Astrocyte (in vitro differentiated cells and primary cell): ENCODE measurements around the gene KRT12. TPM values are rescaled to one million over a fixed set of nuclear protein-coding genes. Genes with fewer than 3 reads are reported as not detected.

Experiments used
- DNase-seq: peaks from one replicate; pipeline ENCODE4 v3.0.0-alpha.2; 2010; ENCODE audit warnings: low read depth
- FAIRE-seq: peaks from 2 replicates; lab custom pipeline; 2011; peaks lifted over from hg19 to GRCh38; lab: Jason Lieb, UNC
- H2AFZ ChIP-seq: 2 replicates; pipeline ENCODE4 v1.6.0; 2012; ENCODE audit warnings: low read depth, low read length, inconsistent platforms
- H3K27ac ChIP-seq: 2 replicates; pipeline ENCODE4 v1.5.1; 2011; ENCODE audit warnings: low read depth, low read length, inconsistent platforms
- H3K27me3 ChIP-seq: 2 replicates; pipeline ENCODE4 v1.6.0; 2011; ENCODE audit warnings: low read length, inconsistent platforms; ENCODE audit not compliant: insufficient read depth
- H3K36me3 ChIP-seq: 2 replicates; pipeline ENCODE4 v1.5.1; 2011; ENCODE audit warnings: low read length, inconsistent platforms; ENCODE audit not compliant: insufficient read depth
- H3K4me1 ChIP-seq: 2 replicates; pipeline ENCODE4 v1.5.1; 2011; ENCODE audit warnings: low read length, inconsistent platforms; ENCODE audit not compliant: insufficient read depth
- H3K4me2 ChIP-seq: 2 replicates; pipeline ENCODE4 v1.6.0; 2012; ENCODE audit warnings: low read length, inconsistent platforms
- H3K4me3 ChIP-seq: 2 replicates; pipeline ENCODE4 v1.5.1; 2011; ENCODE audit warnings: low read depth, mild to moderate bottlenecking, low read length, inconsistent platforms; ENCODE audit not compliant: insufficient read depth
- H3K79me2 ChIP-seq: 2 replicates; pipeline ENCODE4 v1.6.0; 2012; ENCODE audit warnings: mild to moderate bottlenecking, low read length, inconsistent platforms; ENCODE audit not compliant: insufficient read depth
- H3K9ac ChIP-seq: 2 replicates; pipeline ENCODE4 v1.6.0; 2012; ENCODE audit warnings: mild to moderate bottlenecking, low read length, inconsistent platforms
- H3K9me3 ChIP-seq: 2 replicates; pipeline ENCODE4 v1.5.1; 2012; ENCODE audit warnings: low read depth, mild to moderate bottlenecking, low read length, inconsistent platforms; ENCODE audit not compliant: insufficient read depth
- H4K20me1 ChIP-seq: 2 replicates; pipeline ENCODE4 v1.6.0; 2012; ENCODE audit warnings: low read length, inconsistent platforms; ENCODE audit not compliant: insufficient read depth
- H3K27ac Mint-ChIP-seq: one replicate; pipeline ENCODE4 v1.8.0; 2021; ENCODE audit warnings: mild to moderate bottlenecking, mixed read lengths; ENCODE audit not compliant: unreplicated experiment
- H3K27me3 Mint-ChIP-seq: one replicate; pipeline ENCODE4 v1.8.0; 2021; ENCODE audit warnings: low read depth, mixed read lengths; ENCODE audit not compliant: unreplicated experiment
- H3K36me3 Mint-ChIP-seq: one replicate; pipeline ENCODE4 v1.8.0; 2021; ENCODE audit warnings: low read depth, mixed read lengths; ENCODE audit not compliant: unreplicated experiment
- H3K4me1 Mint-ChIP-seq: one replicate; pipeline ENCODE4 v1.8.0; 2021; ENCODE audit warnings: low read depth, mixed read lengths; ENCODE audit not compliant: unreplicated experiment
- H3K4me3 Mint-ChIP-seq: one replicate; pipeline ENCODE4 v1.8.0; 2021; ENCODE audit warnings: mild to moderate bottlenecking, moderate library complexity, mixed read lengths; ENCODE audit not compliant: unreplicated experiment
- H3K9me3 Mint-ChIP-seq: one replicate; pipeline ENCODE4 v1.8.0; 2021; ENCODE audit warnings: mild to moderate bottlenecking, mixed read lengths; ENCODE audit not compliant: unreplicated experiment
- CTCF ChIP-seq: IDR thresholded peaks from 2 replicates; pipeline ENCODE4 v1.5.1; 2011; ENCODE audit warnings: low read depth, mild to moderate bottlenecking, inconsistent platforms, low read length, moderate library complexity; ENCODE audit not compliant: insufficient read depth
- EZH2 ChIP-seq: IDR thresholded peaks from 2 replicates; pipeline ENCODE4 v1.6.1; 2012; ENCODE audit warnings: mild to moderate bottlenecking, low read length, inconsistent platforms; ENCODE audit not compliant: insufficient read depth
- total RNA-seq: library from RNA; stranded (reverse); gene quantifications from 2 replicates; pipeline ENCODE4 v1.2.1, GENCODE V29; 2021

The KRT12 gene
- total RNA-seq, 1 donor from 2014 or later, result not detected

- TF ChIP-seq EZH2, result no peak
- no peak for TF ChIP-seq CTCF
- H3K27ac ChIP-seq, result no peak overlapping the region
- no peak overlapping the region for H3K9ac ChIP-seq
- no peaks in the 10 kb centered on the region for H4K20me1 ChIP-seq
- Mint-ChIP-seq H3K9me3 (peaks cover 2% of the 10 kb centered on the region), H3K27ac (no peak overlapping the region), H3K4me3 (no peak overlapping the region), H3K36me3 (no peaks in the 10 kb centered on the region), H3K4me1 (no peaks in the 10 kb centered on the region), H3K27me3 (no peaks in the 10 kb centered on the region)
- no peaks in the 10 kb centered on the region for H3K36me3 ChIP-seq
- DNase-seq, result no peak
- H3K9me3 ChIP-seq, result no peaks in the 10 kb centered on the region
- H3K79me2 ChIP-seq, result no peaks in the 10 kb centered on the region
- H3K4me1 ChIP-seq, result no peaks in the 10 kb centered on the region
- no peak for FAIRE-seq
- H3K4me3 ChIP-seq, result no peak overlapping the region
- no peak overlapping the region for H2AFZ ChIP-seq
- H3K4me2 ChIP-seq, result no peak overlapping the region
- no peaks in the 10 kb centered on the region for H3K27me3 ChIP-seq
Measured at GRCh38 chr17:40878044-40878443, 11.0 kb upstream of the KRT12 start.

GRCh38 chr17:40873801-40874200 lies 6.8 kb upstream of the KRT12 start:
- no peak overlapping the region for H3K27ac ChIP-seq
- no peaks in the 10 kb centered on the region for H3K36me3 Mint-ChIP-seq
- no peaks in the 10 kb centered on the region for H3K36me3 ChIP-seq
- DNase-seq (peak; percentile 39), FAIRE-seq (no peak)
- no peaks in the 10 kb centered on the region for H3K9me3 ChIP-seq
- H3K27me3 Mint-ChIP-seq, result no peaks in the 10 kb centered on the region
- no peaks in the 10 kb centered on the region for H3K79me2 ChIP-seq
- no peak overlapping the region for H3K27ac Mint-ChIP-seq
- H2AFZ ChIP-seq, result no peak overlapping the region
- H3K4me3 Mint-ChIP-seq, result no peak overlapping the region
- H4K20me1 ChIP-seq, result no peaks in the 10 kb centered on the region
- H3K4me3 ChIP-seq, result no peak overlapping the region
- TF ChIP-seq CTCF, result no peak
- no peak for TF ChIP-seq EZH2
- no peaks in the 10 kb centered on the region for H3K9me3 Mint-ChIP-seq
- H3K4me2 ChIP-seq, result no peak overlapping the region
- H3K9ac ChIP-seq, result no peak overlapping the region
- H3K27me3 ChIP-seq, result no peaks in the 10 kb centered on the region
- H3K4me1 ChIP-seq, result no peaks in the 10 kb centered on the region
- H3K4me1 Mint-ChIP-seq, result no peaks in the 10 kb centered on the region

GRCh38 chr17:40873255-40873654 lies 6.2 kb upstream of the KRT12 start:
- H3K27me3 ChIP-seq, result no peaks in the 10 kb centered on the region
- no peak for TF ChIP-seq EZH2
- no peak for TF ChIP-seq CTCF
- no peaks in the 10 kb centered on the region for H3K36me3 Mint-ChIP-seq

More at GRCh38 chr17:40873255-40873654, 6.2 kb upstream of the KRT12 start:
- H4K20me1 ChIP-seq, result no peaks in the 10 kb centered on the region
- no peaks in the 10 kb centered on the region for H3K4me1 ChIP-seq
- H3K27ac Mint-ChIP-seq, result no peak overlapping the region
- H3K9ac ChIP-seq, result no peak overlapping the region
- H3K4me3 ChIP-seq, result no peak overlapping the region
- H3K9me3 Mint-ChIP-seq, result no peaks in the 10 kb centered on the region
- no peaks in the 10 kb centered on the region for H3K27me3 Mint-ChIP-seq
- no peaks in the 10 kb centered on the region for H3K36me3 ChIP-seq
- no peaks in the 10 kb centered on the region for H3K79me2 ChIP-seq
- H3K4me3 Mint-ChIP-seq, result no peak overlapping the region
- H3K27ac ChIP-seq, result no peak overlapping the region
- H3K4me1 Mint-ChIP-seq, result no peaks in the 10 kb centered on the region
- FAIRE-seq, result no peak
- no peaks in the 10 kb centered on the region for H3K9me3 ChIP-seq
- DNase-seq, result no peak
- no peak overlapping the region for H2AFZ ChIP-seq
- no peak overlapping the region for H3K4me2 ChIP-seq
